HG02588 (cell line): Measurements from ENCODE around the gene PHRF1.

ENCODE experiments used
- ATAC-seq: cut with Tn5 transposase; IDR thresholded peaks from one replicate; pipeline ENCODE4 v1.9.1; 2021; ENCODE audit warnings: mild to moderate bottlenecking, moderate library complexity; ENCODE audit not compliant: unreplicated experiment

Gene PHRF1

GRCh38 chr11:556662-557256, 19.5 kb upstream of the PHRF1 start:
- ATAC-seq = no peak

- ATAC-seq = no peak
Observed at GRCh38 chr11:557328-558132, 18.7 kb upstream of the PHRF1 start.

DNA sequence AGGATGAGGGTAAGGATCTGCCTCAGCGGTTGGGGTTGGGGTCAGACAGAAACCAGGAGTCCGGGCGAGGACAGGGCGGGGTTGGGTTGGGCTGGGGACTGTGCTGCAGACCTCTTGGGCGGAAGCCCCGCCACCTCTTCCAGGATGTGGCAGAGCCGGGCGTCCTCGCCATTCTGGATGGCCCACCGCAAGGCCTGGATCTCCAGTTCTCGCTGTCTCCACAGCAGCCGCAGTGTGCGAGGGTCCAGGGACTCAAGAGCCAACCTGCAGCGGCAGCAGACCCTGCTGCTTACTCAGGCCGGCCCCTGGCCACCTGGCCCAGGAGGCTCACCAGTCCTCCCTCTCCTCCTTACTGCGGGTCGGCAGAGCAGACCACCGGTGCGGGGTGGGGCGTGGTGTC, 17.8 kb upstream of the PHRF1 start:
- ATAC-seq = no peak

DNA sequence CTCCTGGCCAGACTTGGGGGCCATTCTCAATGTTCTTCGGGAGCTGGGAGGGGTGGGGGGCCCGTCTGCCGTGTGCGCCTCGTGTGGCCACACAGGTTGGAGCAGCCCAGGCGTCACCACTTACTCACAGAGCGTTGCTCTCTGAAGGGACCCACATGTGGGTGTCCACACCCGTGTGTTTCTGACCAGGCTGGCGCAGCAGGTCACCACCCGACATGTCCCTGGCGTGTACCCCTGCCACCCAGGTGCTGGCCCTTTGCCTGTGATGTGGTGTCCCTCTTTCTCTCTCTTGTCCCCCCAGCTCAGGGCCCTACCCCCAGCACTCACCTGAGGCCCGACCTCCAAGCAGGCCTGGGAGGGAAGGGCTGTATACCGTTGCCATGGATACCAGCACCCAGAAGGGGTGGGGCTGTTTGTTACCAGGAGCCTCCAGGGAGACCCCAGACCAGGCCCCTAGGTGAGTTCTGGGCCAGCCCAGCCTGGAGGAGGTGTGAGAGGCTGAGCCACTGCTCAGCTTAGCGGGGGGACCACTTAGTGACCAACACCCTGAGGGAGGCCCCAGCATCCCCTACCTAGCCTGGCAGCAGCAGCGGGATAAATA, 17.1 kb upstream of the PHRF1 start:
- no peak for ATAC-seq

DNA sequence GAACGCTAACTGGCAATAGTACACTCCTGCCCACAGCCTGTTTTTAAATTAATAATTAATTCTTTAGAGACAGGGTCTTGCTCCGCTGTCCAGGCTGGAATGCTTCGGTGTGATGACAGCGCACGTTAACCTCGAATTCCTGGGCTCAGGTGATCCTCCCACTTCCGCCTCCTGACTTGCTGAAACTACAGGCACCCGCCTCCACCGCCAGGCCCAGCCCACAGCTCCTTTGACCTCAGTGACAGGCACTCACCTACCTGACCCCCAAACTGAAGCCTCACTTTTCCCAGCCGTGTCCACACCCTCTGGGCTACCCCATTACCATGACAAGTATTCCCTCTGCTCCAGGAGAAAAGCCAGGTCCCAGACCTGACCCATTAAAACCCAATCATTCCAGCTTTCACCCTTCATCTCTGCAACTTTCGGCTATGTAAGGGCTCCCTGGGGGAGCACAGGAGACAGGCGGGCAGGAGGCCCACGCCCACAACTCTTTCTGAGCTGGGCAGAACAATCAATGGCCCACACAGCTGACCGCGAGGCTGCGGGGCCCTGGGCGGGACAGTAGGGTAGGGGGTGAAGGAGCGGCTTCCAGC, 16.5 kb upstream of the PHRF1 start:
- ATAC-seq = no peak

- ATAC-seq = peak; percentile 76
Observed at GRCh38 chr11:560305-561147, 15.7 kb upstream of the PHRF1 start, which contains the start of the genes LMNTD2 and RASSF7. Gene LMNTD2 (minus strand): TSS chr11:560738. CDS start chr11:560716, 22 bp downstream. Gene RASSF7 (plus strand): TSS chr11:560970. CDS start chr11:561769, 799 bp downstream.

DNA sequence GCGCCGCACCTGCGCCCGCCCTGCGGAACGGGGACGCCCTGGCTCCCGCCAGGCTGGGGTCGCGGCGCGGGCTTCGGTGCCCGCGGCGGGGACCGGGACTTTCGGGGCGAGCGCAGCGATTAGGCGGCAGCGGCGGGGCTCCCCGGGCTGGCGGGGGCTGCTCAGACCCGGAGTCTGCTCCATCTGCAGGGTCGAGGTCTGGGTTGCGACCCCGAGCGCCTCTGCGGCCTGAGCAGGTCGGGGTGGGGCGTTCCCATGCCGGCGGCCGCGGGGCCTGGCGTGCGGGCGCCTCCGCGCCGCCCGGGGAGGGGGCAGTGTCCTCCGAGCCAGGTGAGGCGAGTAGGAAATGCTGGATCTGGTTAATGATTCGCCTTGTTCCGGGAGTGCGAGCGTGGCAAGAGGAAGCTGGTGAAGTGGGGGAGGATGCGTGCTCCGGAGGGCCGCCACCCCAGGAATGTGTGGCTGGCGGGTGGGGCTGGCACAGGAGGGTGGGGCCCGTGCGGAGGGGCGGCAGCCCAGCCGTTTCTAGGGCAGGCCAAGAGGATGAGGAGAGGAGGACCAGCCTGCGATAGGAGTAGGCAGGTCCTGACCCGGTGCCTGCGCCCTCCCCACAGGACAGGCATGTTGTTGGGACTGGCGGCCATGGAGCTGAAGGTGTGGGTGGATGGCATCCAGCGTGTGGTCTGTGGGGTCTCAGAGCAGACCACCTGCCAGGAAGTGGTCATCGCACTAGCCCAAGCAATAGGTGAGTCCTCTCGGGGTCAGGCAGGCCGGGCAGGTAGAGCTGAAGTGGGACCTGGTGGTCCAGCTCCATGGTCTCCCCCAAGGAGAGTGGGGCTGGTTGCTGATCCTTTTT, 14.9 kb upstream of the PHRF1 start:
- ATAC-seq = peak; percentile 16

DNA sequence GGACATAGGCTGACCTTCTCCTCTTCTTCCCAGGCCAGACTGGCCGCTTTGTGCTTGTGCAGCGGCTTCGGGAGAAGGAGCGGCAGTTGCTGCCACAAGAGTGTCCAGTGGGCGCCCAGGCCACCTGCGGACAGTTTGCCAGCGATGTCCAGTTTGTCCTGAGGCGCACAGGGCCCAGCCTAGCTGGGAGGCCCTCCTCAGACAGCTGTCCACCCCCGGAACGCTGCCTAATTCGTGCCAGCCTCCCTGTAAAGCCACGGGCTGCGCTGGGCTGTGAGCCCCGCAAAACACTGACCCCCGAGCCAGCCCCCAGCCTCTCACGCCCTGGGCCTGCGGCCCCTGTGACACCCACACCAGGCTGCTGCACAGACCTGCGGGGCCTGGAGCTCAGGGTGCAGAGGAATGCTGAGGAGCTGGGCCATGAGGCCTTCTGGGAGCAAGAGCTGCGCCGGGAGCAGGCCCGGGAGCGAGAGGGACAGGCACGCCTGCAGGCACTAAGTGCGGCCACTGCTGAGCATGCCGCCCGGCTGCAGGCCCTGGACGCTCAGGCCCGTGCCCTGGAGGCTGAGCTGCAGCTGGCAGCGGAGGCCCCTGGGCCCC, 14.1 kb upstream of the PHRF1 start:
- no peak for ATAC-seq

DNA sequence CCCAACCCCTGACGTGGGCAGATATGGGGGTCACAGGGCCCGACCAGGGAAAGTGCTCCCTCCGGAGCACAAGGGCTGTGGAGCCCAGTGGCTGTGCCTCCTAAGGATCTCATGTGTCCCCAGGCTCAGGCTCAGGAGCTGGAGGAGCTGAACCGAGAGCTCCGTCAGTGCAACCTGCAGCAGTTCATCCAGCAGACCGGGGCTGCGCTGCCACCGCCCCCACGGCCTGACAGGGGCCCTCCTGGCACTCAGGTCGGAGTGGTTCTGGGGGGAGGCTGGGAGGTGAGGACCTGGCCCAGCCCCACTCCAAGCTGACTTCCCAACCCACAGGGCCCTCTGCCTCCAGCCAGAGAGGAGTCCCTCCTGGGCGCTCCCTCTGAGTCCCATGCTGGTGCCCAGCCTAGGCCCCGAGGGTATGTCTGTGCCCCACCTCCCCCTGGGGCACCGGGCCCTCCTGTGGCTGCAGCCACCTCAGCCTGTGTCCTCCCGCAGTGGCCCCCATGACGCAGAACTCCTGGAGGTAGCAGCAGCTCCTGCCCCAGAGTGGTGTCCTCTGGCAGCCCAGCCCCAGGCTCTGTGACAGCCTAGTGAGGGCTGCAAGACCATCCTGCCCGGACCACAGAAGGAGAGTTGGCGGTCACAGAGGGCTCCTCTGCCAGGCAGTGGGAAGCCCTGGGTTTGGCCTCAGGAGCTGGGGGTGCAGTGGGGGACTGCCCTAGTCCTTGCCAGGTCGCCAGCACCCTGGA, 13.0 kb upstream of the PHRF1 start:
- ATAC-seq = no peak

GRCh38 chr11:563812-564578, 12.3 kb upstream of the PHRF1 start:
- no peak for ATAC-seq

GRCh38 chr11:565921-566509, 10.3 kb upstream of the PHRF1 start:
- no peak for ATAC-seq

DNA sequence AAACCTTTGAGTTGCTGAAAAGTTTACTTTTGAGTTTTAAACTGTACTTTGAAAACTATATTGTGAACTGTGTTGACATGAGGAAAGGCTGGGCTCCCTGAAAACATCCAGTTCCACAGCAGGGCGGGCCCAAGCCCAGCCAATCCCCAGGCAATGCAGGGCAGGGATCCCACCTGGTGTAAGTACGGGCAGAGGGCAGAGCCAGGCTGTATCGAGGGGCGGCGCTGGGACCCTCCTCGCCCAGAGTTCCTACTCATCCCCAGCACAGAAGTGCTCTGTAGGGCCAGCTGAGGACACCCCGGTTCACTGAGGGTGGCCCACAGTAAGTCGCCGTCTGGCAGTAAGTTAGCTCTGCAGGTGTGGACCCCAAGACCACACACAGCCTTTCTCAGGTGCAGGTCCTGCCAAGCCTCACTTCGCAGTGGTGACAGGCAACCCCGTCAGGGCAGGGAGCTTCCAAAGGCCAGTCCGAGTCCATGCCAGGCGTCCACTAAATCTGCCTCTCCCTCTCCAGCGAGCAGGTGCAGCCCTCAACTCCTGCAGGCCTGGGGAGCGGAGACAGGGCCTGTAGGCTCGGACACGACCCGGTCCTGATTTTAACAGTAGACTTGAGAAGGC, 9.2 kb upstream of the PHRF1 start:
- ATAC-seq = no peak

DNA sequence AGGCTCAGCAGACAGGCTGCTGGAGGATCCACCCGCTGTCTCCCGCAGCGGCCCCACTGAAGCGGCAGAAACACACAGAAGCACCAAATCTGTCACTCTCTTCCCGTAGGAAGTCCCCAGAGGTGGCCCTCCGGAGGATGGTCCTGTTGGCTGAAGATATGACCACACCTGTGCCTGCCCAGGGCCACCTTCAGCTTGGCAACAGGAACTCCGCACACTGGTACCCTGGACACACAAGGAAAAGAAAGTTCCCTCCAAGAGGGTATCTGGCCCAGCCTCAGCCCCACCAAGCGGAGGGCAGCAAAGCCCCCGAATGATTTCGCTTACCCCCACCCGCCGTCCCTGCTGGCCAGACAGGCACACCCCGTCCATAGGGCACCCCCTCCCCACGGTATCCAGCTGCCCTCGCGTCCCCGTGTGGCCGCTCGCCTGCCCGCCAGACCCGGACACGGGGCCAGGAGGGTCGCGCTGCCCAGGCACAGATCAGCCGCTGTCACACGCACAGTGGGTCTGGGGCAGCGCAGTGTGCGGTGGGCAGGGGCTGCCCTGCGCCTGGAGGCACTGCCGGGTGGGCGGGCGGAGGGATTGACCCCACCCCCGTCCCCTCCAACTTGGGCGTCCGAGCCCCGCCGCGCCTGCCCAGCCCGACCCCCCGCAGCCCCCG, 8.5 kb upstream of the PHRF1 start:
- ATAC-seq = no peak

DNA sequence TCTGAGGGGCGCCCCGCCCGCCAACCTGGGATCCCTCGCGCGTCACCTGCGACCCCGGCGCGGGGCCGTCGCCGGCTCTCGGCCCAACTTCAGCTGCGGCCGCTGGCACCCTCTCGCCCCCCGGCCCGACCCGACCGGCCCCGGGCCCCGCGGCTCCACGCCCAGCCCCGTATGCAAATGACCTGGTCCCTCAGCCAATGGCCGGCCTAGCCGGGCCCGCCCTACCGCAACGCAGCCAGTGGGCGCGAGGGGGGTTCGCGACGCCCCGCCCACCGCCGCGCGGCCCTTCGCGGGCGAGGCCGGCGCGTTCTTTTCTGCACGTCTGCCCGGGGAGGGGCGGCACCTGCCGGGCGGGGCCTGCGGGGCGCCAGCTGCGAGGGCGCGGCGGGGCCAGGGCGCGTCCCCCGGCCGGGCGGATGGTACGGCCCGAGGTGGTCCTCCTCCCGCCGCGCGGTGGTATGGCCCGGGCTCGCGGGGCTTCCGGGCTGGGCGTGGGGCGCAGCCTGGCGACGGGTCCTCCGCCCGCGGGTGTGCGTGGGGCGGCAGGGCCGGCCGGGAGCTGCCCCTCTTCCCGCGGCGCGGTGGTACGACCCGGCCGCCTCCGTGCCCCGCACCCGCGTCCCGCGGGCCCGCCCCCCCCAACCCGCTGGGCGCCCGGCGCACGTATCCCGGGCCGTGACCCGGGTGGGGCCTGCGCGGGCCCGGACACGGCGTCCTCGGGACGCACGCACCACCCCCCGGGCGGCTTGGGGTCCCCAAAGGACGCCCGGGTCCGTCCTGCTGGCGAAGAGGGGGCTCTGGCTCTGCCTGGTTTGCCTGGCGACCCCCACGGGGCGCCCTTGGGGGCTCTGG, 7.7 kb upstream of the PHRF1 start:
- peak; percentile 78 for ATAC-seq

- ATAC-seq = no peak
Observed at GRCh38 chr11:569158-569885, 6.9 kb upstream of the PHRF1 start.
